PC-9 (cell line): Measurements from ENCODE around the gene GPX4. TPM values are rescaled to one million over a fixed set of nuclear protein-coding genes. Genes with fewer than 3 reads are reported as not detected.

Source experiments
- BruUV-seq: library from RNA; stranded (reverse); fragments of 400-500 nt; replicated peaks from 2 replicates; lab custom pipeline; 2021; lab: Mats Ljungman, UMichigan
- CTCF ChIA-PET: fragments of 300-600 bp; sonication (Branson Sonifier 250); formaldehyde crosslinking; loops from one replicate; lab custom pipeline; 2022; ENCODE audit warnings: antibody characterized with exemption; lab: Charles Lee
- POLR2A ChIA-PET: fragments of 300-600 bp; sonication (Branson Sonifier 250); formaldehyde crosslinking; loops from one replicate; lab custom pipeline; 2022; ENCODE audit warnings: antibody characterized with exemption; ENCODE audit not compliant: unreplicated experiment; lab: Charles Lee
- DNase-seq, 2 experiments: peaks; one replicate each; pipeline versions ENCODE4 v3.0.0 to v3.0.0-alpha.2; 2015 to 2022; ENCODE audit warnings: mixed read lengths in 1 of 2
- H2AFZ ChIP-seq: fragments of 200-600 bp; sonication (generic); 2 replicates; pipeline ENCODE4 v1.8.1; 2017; ENCODE audit warnings: antibody characterized with exemption
- H3F3A ChIP-seq: fragments of 200-600 bp; sonication (generic); 2 replicates; pipeline ENCODE4 v1.8.1; 2017; ENCODE audit warnings: antibody characterized with exemption, mild to moderate bottlenecking, low read depth; ENCODE audit not compliant: insufficient read depth
- H3K27ac ChIP-seq: fragments of 200-600 bp; sonication (generic); 2 replicates; pipeline ENCODE4 v1.6.1; 2016; ENCODE audit warnings: mixed run types
- H3K27me3 ChIP-seq: fragments of 200-600 bp; sonication (generic); 2 replicates; pipeline ENCODE4 v1.6.1; 2016; ENCODE audit warnings: low read depth, mixed run types; ENCODE audit not compliant: insufficient read depth
- H3K36me3 ChIP-seq: fragments of 200-600 bp; sonication (generic); 2 replicates; pipeline ENCODE4 v1.6.1; 2016; ENCODE audit warnings: low read depth, mixed run types
- H3K4me1 ChIP-seq: fragments of 200-600 bp; sonication (generic); replicated peaks from 2 replicates; pipeline ENCODE4 v1.6.1; 2016; ENCODE audit warnings: mixed run types; ENCODE audit not compliant: insufficient read depth
- H3K4me2 ChIP-seq: fragments of 200-600 bp; sonication (generic); 2 replicates; pipeline ENCODE4 v1.6.1; 2017; ENCODE audit warnings: mixed run types
- H3K4me3 ChIP-seq: fragments of 200-600 bp; sonication (generic); 2 replicates; pipeline ENCODE4 v1.6.1; 2016; ENCODE audit warnings: mixed run types
- H3K79me2 ChIP-seq: fragments of 200-600 bp; sonication (generic); 2 replicates; pipeline ENCODE4 v1.6.1; 2017; ENCODE audit warnings: low read depth, mixed run types
- H3K9me2 ChIP-seq: fragments of 200-600 bp; sonication (generic); 2 replicates; pipeline ENCODE4 v1.8.1; 2017; ENCODE audit warnings: mild to moderate bottlenecking; ENCODE audit not compliant: insufficient read depth
- H3K9me3 ChIP-seq: fragments of 200-600 bp; sonication (generic); 2 replicates; pipeline ENCODE4 v1.8.1; 2016; ENCODE audit warnings: low read depth; ENCODE audit not compliant: insufficient read depth
- H4K20me1 ChIP-seq: fragments of 200-600 bp; sonication (generic); 2 replicates; pipeline ENCODE4 v1.8.1; 2017; ENCODE audit not compliant: insufficient read depth
- EZH2 ChIP-seq: fragments of 200-600 bp; sonication (generic); IDR thresholded peaks from 2 replicates; pipeline ENCODE4 v1.8.0; 2017; ENCODE audit warnings: antibody characterized with exemption, low read depth
- intact Hi-C: fragments of 100-400 bp; cut with micrococcal nuclease; formaldehyde crosslinking; loops from one replicate; pipeline ENCODE4 v1.10.0; 2022; ENCODE audit not compliant: unreplicated experiment
- total RNA-seq: library from RNA; stranded (reverse); gene quantifications from 2 replicates; pipeline ENCODE4 v1.2.3, GENCODE V29; 2021
- TF ChIP-seq, protein P1 (sequence below): fragments of 200-600 bp; sonication (generic); conservative IDR thresholded peaks from 2 replicates; pipeline ENCODE4 v1.6.1; 2017; ENCODE audit warnings: mixed run types, antibody characterized with exemption, mild to moderate bottlenecking, moderate library complexity

GPX4 gene
- total RNA-seq, 1 experiment from 2014 or later = 465 TPM

DNA sequence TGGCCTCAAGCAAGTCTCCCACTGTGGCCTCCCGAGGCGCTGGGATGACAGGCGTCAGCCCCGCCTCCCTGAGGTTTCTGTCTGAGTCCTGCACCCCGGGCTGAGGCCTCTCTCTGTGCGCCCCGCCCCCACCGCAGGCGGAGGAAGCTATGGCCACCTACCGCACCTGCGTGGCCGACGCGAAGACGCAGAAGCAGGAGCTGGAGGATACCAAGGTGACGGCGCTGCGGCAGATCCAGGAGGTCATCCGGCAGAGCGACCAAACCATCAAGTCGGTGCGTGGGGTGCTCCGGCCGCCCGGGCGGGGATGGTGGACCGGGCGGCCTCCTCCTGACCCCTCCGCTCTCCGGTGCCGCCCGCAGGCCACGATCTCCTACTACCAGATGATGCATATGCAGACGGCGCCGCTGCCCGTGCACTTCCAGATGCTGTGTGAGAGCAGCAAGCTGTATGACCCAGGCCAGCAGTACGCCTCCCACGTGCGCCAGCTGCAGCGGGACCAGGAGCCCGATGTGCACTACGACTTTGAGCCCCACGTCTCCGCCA lies 24.2 kb upstream of the GPX4 start:
- ChIA-PET POLR2A (interaction anchor here (0.6 kb wide), 1 partner anchor 190 kb away, joined by 8 read pairs; no protein-coding TSS in a partner anchor), CTCF (no interaction called here)
- peaks cover 16% of the 10 kb centered on the region; the same call in 1 of the 2 replicates for H3F3A ChIP-seq

DNA sequence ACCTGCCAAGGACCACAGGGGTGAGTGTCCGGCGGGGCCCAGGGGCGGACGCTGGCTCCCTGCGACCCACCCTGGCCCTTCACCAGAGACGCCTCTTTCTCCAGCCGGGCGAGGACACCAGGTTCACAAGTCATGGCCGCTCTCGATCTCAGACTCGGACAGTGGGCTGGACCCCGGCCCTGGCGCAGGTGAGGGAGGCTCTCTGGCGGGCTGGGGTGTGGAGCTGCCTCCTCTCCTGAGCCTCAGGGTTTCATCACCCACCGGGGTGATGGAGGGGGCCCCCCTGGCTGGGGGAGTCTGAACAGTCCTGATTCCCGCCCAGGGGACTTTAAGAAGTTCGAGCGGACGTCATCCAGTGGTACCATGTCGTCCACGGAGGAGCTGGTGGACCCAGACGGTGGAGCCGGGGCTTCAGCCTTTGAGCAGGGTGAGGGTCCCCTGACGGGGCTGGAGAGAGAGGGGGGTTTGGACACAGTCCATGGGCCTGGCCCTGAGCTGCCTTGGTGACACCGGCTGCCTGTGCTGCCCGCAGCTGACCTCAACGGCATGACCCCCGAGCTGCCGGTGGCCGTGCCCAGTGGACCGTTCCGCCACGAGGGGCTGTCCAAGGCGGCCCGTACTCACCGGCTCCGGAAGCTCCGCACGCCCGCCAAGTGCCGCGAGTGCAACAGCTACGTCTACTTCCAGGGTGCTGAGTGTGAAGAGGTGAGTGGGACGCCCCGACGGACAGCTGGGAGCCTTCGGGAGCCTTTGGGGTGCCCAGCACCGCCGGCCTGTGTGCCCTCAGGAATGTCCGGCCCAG lies 23.2 kb upstream of the GPX4 start:
- BruUV-seq = no TSS peak
- H3K4me2 ChIP-seq = no peak overlapping the region
- POLR2A ChIA-PET = no interaction called here

More for the DNA sequence above, 24.2 kb upstream of the GPX4 start:
- H3K4me3 ChIP-seq = no peak overlapping the region
- H3K4me1 ChIP-seq = 0 out of 2 replicates have a peak, but pooled peaks cover 9% of the 10 kb centered on the region
- H3K36me3 ChIP-seq = no peaks in the 10 kb centered on the region
- H3K9me3 ChIP-seq = no peaks in the 10 kb centered on the region
- no peaks in the 10 kb centered on the region for H4K20me1 ChIP-seq
- H3K27me3 ChIP-seq = no peaks in the 10 kb centered on the region
- H3K4me2 ChIP-seq = no peak overlapping the region
- intact Hi-C loops = no loop called here
- H3K79me2 ChIP-seq = no peaks in the 10 kb centered on the region
- no peak overlapping the region for H2AFZ ChIP-seq
- BruUV-seq = no TSS peak
- TF ChIP-seq EZH2 = no peak
- no peak for DNase-seq
- H3K27ac ChIP-seq = no peak overlapping the region
- no peaks in the 10 kb centered on the region for H3K9me2 ChIP-seq

DNA sequence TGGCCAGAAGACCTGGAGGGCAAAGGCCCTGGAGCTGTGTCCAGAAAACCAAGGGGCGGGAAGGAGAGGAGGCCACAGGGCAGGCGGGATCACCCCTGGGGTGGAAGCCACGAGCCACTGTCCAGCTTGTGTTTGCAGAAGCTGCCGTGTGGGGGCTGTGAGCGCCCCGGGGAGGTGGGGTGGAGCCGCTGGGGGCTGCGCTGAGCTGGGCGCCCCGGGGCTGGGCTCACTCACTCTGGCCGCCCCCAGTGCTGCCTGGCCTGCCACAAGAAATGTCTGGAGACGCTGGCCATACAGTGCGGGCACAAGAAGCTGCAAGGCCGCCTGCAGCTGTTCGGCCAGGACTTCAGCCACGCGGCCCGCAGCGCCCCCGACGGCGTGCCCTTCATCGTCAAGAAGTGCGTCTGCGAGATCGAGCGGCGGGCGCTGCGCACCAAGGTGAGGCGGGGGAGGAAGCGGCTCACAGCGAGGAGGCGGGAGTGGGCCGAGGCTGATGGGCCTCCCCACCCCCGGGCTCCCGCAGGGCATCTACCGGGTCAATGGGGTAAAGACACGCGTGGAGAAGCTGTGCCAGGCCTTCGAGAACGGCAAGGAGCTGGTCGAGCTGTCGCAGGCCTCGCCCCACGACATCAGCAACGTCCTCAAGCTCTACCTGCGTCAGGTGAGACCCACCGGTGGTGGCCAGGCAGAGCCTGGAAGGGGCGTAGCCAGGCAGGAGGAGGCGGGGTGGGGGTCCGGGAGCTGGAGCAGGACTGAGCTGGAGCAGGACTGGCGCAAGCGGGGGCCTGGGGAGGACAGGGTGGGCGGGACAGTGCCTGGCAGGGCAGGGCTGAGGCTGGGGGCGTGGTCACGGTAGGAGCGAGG lies 22.3 kb upstream of the GPX4 start:
- Histone ChIP-seq H4K20me1 (no peaks in the 10 kb centered on the region), H3K4me1 (no peaks in the 10 kb centered on the region), H3K4me3 (no peak overlapping the region), H3K27ac (no peak overlapping the region), H3K27me3 (no peaks in the 10 kb centered on the region), H3F3A (peaks cover 10% of the 10 kb centered on the region; the same call in 1 of the 2 replicates), H3K9me3 (no peaks in the 10 kb centered on the region), H3K4me2 (no peak overlapping the region), H3K79me2 (no peaks in the 10 kb centered on the region), H3K36me3 (no peaks in the 10 kb centered on the region), H2AFZ (no peak overlapping the region), H3K9me2 (no peaks in the 10 kb centered on the region)
- no TSS peak for BruUV-seq
- no peak for TF ChIP-seq EZH2
- TF ChIP-seq, protein P1, sequence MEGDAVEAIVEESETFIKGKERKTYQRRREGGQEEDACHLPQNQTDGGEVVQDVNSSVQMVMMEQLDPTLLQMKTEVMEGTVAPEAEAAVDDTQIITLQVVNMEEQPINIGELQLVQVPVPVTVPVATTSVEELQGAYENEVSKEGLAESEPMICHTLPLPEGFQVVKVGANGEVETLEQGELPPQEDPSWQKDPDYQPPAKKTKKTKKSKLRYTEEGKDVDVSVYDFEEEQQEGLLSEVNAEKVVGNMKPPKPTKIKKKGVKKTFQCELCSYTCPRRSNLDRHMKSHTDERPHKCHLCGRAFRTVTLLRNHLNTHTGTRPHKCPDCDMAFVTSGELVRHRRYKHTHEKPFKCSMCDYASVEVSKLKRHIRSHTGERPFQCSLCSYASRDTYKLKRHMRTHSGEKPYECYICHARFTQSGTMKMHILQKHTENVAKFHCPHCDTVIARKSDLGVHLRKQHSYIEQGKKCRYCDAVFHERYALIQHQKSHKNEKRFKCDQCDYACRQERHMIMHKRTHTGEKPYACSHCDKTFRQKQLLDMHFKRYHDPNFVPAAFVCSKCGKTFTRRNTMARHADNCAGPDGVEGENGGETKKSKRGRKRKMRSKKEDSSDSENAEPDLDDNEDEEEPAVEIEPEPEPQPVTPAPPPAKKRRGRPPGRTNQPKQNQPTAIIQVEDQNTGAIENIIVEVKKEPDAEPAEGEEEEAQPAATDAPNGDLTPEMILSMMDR = no peak
- intact Hi-C loops = no loop called here
- ChIA-PET CTCF (interaction anchor here (0.5 kb wide), 1 partner anchor 13 kb away, joined by 3 read pairs; no protein-coding TSS in a partner anchor), POLR2A (no interaction called here)
- no peak for DNase-seq

More for the DNA sequence above, 23.2 kb upstream of the GPX4 start:
- no peaks in the 10 kb centered on the region for H4K20me1 ChIP-seq
- no peaks in the 10 kb centered on the region for H3K36me3 ChIP-seq
- H3F3A ChIP-seq = peaks cover 14% of the 10 kb centered on the region; the same call in 1 of the 2 replicates
- H3K4me1 ChIP-seq = 0 out of 2 replicates have a peak, but pooled peaks cover 5% of the 10 kb centered on the region
- no peaks in the 10 kb centered on the region for H3K9me3 ChIP-seq
- no peaks in the 10 kb centered on the region for H3K27me3 ChIP-seq
- H2AFZ ChIP-seq = no peak overlapping the region
- H3K4me3 ChIP-seq = no peak overlapping the region
- no peak for DNase-seq
- TF ChIP-seq, protein P1 = no peak
- no peak for TF ChIP-seq EZH2
- intact Hi-C loops = no loop called here
- H3K27ac ChIP-seq = no peak overlapping the region
- no peaks in the 10 kb centered on the region for H3K79me2 ChIP-seq
- CTCF ChIA-PET = no interaction called here
- no peaks in the 10 kb centered on the region for H3K9me2 ChIP-seq
